Posterior cingulate gyrus (tissue), 11 donors: ENCODE measurements around the gene PTPRN2.

Source experiments
- DNase-seq, 10 donors: peaks; one replicate each; pipeline versions ENCODE4 v3.0.0 to v3.0.0-alpha.2; 2020 to 2021; ENCODE audit warnings: mixed read lengths in 3 of 10
- intact Hi-C: fragments of 100-400 bp; cut with DNase I; formaldehyde crosslinking; loops from one replicate; pipeline ENCODE4 v1.15.1; 2023

The PTPRN2 gene

DNA sequence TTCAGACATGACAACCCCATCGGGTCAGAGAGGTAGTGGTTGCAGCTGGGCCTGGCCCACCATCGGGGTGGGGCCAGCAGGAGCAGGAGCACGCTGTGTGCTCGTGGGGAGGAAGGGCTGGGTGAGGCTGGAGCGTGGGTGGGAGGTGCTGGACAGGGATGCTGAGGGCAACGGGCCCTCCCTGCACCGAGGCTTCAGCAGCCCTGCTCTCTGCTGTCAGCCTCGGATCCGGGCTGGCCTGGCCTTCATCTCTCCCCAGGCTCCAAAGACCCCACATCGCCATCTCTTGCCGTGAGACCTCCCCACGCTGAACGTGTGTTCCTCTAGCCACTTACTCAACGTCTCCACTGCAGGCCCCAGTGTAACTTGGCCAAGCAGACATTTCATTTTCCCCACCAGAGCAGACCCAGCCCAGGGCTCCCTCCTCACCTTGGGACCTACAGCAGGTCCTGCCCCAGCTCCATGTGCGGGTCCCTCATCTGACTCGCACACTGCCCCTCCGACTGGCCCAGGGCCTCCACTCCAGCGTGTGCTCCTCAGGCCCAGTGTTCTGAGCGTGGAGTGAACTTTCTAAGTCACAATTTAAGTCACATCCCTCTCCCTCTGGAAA is 788.4 kb downstream of the PTPRN2 start:
- intact Hi-C loops = no loop called here
- peak in 3 of 10 donors; percentile 48 to 68 (median 58) for DNase-seq

GRCh38 chr7:157797361-157797760 is 790.3 kb downstream of the PTPRN2 start:
- DNase-seq = peak in 3 of 10 donors; percentile 45 to 76 (median 66)

DNA sequence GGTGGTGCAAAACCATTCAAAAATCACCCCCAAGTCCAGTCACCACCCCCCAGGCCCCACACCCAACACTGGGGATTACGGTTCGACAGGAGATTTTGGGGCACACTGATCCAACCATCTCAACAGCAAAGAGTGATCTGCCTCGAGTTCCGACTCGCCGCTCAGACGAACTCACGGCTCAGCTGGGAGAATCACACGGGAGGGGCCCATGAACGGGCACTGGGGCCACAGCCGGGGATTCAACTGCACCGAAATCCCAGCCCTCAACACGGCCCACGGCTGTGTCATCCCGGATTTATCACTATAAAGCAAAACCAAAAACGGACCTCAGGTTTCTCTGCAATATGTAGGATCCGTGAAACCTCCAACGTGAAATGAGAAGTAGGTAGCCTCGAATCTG is 790.8 kb downstream of the PTPRN2 start:
- peak in 3 of 10 donors; percentile 18 to 54 (median 24) for DNase-seq
- intact Hi-C loops = no loop called here

More at GRCh38 chr7:157797361-157797760, 790.3 kb downstream of the PTPRN2 start:
- intact Hi-C loops = no loop called here

- intact Hi-C loops = no loop called here
- DNase-seq = peak in 3 of 10 donors; percentile 62 to 75 (median 71)
These were observed 792.0 kb downstream of the PTPRN2 start for GRCh38 chr7:157795643-157796042.

DNA sequence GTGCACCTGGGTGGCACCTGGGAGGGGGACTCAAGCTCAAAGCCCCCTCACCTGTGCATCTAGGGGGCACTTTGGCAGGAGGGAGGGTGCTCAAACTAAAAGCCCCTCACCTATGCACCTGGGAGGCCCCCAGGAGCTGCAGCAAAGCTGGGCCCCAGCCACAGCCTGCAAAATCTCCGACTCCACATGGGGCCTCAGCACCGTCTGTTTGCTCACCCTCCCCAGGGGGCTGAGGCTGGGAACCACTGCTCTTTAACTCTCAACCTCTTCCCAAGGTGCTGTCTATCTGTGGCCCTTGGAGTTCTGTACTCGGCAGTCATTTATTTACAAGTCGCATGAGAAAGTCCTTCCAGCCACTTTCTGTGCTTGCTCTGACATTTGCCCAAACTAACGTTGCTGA is 792.4 kb downstream of the PTPRN2 start:
- intact Hi-C loops = no loop called here
- peak in 3 of 10 donors; percentile 19 to 45 (median 26) for DNase-seq

DNA sequence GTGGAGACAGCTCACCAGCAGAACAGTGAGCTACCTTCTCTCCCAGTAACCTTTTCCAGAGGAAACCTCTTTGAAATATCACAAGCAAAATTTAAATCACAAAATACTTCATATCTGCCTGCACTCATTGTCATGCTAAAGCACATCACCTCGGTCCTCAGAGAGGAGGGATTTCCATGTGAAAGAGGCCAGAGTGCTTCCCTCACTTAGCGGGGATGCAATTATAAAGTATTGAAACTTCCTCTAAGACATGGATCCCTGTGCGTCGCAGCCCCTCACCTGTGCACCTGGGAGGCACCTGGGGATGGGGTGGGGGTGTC is 792.9 kb downstream of the PTPRN2 start:
- intact Hi-C loops = no loop called here
- DNase-seq = peak in 2 of 10 donors; percentile 35 to 39

GRCh38 chr7:157793973-157794745 is 793.5 kb downstream of the PTPRN2 start:
- peak in 3 of 10 donors; percentile 31 to 71 (median 41) for DNase-seq

DNA sequence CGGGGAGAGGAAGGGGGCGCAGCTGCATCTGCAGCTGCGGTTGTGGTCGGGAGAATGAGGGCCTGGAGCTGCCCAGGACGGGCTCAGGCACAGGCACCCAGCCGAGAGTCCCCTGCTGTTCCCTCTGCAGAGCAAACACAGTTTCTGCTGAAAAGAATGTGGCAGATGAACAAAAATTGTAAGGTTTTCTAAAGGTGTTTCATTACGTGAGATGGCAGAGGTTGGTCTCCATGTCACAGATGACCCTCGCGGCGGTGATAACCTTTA is 794.6 kb downstream of the PTPRN2 start:
- intact Hi-C loops = no loop called here
- DNase-seq = peak in 3 of 10 donors; percentile 32 to 43 (median 40)

More at GRCh38 chr7:157793973-157794745, 793.5 kb downstream of the PTPRN2 start:
- intact Hi-C loops = no loop called here

DNA sequence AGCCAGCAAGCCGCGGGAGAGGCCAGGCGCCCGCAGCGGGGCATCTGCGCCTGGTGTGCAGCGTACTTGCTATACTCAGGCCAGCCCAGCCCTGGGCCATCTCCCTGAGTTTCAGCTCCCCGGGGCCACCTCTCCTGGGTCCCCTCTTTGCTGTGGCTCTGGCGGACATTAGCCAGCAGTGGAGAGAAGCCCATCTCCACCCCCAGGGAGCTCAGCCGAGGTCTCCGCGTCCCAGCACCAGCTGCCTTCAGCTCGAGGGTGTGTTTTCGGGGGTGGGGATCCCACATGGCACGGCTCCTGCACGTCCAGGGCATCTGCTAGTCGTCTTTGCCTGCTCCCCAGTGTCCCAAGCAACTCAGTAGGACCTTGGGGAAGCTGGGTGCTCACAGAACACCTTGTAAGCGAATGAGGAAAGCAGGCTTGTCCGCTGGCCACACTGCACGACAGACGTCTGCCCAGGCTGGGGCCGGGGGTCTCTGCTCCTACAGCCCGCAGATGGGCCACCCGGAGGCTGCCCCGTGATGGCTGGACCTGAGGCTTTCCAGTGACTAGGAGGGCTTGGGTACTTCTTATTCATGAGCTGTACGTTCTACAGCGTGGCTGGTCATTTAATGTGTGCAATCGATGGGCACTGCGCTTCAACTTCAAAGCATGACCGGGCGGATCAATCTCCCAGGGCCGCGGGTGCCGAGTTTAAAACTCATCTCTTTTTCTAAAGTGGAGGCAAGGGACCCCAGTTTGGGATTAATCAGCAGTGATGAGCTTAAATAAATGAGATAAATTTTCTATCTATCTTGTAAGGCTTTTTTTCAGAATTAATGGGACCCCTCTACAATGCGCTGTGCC is 795.2 kb downstream of the PTPRN2 start:
- intact Hi-C loops = no loop called here
- DNase-seq = peak in 3 of 10 donors; percentile 68 to 74 (median 72)

- intact Hi-C loops = no loop called here
These were observed 796.0 kb downstream of the PTPRN2 start for GRCh38 chr7:157791666-157792065.

GRCh38 chr7:157791261-157791660 is 796.4 kb downstream of the PTPRN2 start:
- intact Hi-C loops = no loop called here
- DNase-seq = peak in 3 of 10 donors; percentile 27 to 85 (median 84)

More at GRCh38 chr7:157791666-157792065, 796.0 kb downstream of the PTPRN2 start:
- peak in 3 of 10 donors; percentile 35 to 55 (median 37) for DNase-seq

DNA sequence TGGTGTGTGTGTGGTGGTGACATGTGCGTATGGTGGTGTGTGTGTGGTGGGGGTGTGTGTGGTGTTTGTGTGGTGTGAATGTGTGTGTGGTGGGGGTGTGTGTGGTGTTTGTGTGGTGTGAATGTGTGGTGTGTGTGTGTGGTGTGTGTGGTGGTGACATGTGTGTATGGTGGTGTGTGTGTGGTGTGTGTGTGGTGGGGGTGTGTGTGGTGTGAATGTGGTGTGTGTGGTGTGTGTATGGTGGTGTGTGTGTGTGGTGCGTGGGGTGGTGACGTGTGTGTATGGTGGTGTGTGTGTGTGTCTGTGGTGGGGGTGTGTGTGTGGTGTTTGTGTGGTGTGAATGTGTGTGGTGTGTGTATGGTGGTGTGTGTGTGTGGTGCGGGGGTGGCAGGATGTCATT is 797.7 kb downstream of the PTPRN2 start:
- intact Hi-C loops = no loop called here
- peak in 1 of 10 donors; percentile 41 for DNase-seq

- intact Hi-C loops = no loop called here
- peak in 3 of 10 donors; percentile 33 to 72 (median 62) for DNase-seq
These were observed 798.5 kb downstream of the PTPRN2 start for GRCh38 chr7:157789094-157789493.

DNA sequence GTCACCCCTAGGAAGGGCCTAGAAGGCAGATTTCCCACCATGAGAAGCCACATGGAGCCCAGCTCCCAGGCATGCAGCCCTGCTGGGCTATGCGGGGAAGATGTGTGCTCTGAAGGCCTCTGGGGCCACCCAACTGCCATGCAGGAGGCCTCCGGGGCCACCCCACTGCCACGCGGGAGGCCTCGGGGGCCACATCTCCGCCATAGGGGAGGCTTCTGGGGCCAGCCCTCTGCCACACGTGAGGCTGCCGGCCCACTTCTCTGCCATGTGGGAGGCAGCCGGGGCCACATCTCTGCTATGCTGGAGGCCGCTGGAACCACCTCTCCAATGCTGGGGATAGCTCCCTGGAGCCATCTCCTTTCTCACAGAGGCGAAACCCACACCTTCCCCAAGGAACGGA is 799.0 kb downstream of the PTPRN2 start:
- DNase-seq = peak in 2 of 10 donors; percentile 35 to 76
- intact Hi-C loops = no loop called here

- intact Hi-C loops = no loop called here
- peak in 3 of 10 donors; percentile 62 to 73 (median 63) for DNase-seq
These were observed 800.3 kb downstream of the PTPRN2 start for GRCh38 chr7:157787275-157787701.

DNA sequence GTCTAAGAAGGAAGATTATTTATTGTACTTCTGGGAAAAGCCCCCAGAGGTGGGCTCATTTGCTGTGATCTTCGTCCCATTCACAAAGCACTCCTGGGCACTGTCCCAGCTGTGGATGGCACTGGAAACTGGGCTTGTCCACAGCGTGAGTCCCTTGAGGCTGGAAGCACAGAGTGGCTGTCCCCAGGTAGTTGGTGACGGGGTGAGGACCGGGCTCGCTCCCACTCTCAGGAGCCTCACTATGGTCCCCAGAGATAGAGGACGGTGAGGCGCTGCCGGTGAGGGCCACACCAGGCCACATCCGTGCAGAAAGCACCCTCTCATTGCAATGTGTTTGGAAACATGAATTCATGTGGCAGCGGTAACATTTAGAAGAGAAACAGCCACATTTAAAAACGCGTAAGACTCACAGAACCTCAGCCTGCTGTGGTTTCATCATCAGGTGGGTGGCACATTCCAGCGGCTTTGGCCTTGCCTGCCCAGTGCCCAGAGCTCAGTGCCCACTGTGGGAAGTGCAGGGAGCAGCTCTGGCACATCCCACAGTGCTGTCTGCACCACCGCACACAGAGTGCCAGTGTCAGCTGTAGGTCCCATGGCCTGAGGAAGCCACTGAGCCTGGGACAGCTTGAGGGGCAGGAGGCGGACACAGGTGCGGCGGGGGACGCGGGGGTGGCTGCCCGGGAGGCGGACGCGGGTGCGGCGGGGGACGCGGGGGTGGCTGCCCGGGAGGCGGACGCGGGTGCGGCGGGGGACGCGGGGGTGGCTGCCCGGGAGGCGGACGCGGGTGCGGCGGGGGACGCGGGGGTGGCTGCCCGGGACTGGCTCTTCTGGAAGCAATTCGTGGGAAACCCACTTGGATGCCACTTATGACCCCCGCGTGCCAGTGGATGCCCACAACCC is 801.0 kb downstream of the PTPRN2 start:
- peak in 3 of 10 donors; percentile 32 to 72 (median 65) for DNase-seq

DNA sequence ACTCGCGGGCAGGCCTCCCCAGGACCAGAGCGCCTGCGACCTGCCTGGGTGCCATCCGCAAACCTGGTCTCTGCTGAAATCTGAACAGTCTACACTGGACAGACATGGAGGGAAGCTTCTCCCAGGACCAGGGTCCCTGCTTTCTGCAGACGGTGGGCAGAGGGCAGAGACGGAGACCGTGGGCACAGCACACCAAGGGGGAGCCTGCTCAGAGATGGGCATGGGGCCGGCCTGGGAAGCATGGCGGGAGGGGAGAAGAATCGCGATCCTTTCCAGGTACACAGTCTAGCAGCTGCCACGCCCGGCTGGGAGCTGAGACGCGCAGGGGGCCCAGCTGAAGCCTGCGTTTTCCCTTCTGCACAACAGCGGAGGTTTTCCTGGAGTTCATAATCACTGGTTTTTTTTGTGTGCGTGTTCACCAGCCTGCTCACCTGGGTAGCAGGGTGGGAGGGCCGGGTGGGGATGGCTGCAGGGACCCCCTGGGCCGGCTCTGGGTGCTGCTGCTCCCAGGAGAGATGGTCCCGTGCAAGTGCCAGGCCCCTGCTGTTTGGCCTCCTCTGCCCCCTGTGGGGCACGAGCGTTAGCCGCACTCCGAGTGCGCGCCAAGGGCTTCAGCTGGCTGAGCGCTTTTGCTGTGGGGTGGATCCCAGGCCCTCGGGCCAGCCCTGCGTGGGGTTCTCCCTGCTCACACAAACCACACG is 802.0 kb downstream of the PTPRN2 start:
- peak in 3 of 10 donors; percentile 55 to 77 (median 72) for DNase-seq
- intact Hi-C loops = no loop called here

More for the DNA sequence above, 801.0 kb downstream of the PTPRN2 start:
- intact Hi-C loops = no loop called here

DNA sequence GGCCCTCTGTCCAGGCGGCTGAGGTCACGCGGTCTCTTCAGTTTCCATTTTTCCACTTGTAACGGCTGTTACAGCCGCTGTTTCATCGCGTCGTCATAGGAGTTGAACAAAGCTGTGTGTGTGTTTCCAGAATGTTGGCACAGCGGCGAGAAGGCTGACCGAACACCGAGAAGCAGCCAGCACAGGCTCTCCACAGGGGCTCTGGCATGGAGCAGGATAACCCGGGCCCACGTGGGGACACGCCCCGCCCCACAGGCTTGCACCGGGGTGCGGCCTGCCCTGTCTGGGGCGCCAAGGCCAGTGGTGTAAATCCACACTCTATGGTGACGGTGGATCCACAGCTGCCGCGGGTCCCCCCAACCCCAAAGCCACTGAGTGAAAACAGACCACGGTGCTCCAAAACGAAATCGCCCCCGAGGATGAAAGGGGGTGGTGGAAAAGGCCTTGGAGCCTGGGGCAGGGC is 802.6 kb downstream of the PTPRN2 start:
- intact Hi-C loops = no loop called here
- DNase-seq = peak in 9 of 10 donors; percentile 14 to 90 (median 62)
